NCI-H82 treated with DMSO at 0.1 percent for 48 hours (cell line): ENCODE results near the gene ST3GAL3.
"Not testable (repeated sequence)": the region's sequence is repeated elsewhere in the genome, so short reads cannot be mapped to it uniquely, and the experiment has no call there.

Experiments used
- DNase-seq: peaks from one replicate; lab custom pipeline; 2025; ENCODE audit not compliant: unreplicated experiment; lab: John Stamatoyannopoulos, UW

Gene ST3GAL3

DNA sequence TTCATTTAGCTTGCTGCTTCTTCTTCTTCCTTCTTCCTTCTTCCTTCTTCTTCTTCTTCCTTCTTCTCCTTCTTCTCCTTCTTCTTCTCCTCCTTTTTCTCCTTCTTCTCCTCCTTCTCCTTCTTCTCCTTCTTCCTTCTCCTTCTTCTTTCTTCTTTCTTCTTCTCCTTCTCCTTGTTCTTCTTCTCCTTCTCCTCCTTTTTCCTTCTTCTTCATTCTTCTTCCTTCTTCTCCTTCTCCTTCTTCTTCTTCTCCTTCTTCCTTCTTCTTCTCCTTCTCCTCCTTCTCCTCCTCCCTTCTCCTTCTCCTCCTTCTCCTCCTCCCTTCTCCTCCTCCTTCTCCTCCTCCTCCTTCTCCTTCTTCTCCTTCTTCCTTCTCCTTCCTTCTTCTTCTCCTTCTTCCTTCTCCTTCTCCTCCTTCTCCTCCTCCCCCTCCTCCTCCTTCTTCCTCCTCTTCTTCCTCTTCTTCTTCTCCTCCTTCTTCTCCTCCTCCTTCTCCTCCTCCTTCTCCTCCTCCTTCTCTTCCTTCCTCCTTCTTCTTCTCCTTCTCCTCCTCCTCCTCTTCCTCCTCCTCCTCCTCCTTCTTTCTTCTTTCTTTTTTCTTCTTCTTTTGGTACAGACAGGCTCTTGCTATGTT, 110.1 kb downstream of the ST3GAL3 start:
- DNase-seq: no peak

- DNase-seq: no peak
Observed at GRCh38 chr1:43818691-43819090, 111.4 kb downstream of the ST3GAL3 start.

GRCh38 chr1:43819357-43819756, 112.0 kb downstream of the ST3GAL3 start:
- no peak for DNase-seq

GRCh38 chr1:43821471-43821870, 114.1 kb downstream of the ST3GAL3 start:
- no peak for DNase-seq

DNA sequence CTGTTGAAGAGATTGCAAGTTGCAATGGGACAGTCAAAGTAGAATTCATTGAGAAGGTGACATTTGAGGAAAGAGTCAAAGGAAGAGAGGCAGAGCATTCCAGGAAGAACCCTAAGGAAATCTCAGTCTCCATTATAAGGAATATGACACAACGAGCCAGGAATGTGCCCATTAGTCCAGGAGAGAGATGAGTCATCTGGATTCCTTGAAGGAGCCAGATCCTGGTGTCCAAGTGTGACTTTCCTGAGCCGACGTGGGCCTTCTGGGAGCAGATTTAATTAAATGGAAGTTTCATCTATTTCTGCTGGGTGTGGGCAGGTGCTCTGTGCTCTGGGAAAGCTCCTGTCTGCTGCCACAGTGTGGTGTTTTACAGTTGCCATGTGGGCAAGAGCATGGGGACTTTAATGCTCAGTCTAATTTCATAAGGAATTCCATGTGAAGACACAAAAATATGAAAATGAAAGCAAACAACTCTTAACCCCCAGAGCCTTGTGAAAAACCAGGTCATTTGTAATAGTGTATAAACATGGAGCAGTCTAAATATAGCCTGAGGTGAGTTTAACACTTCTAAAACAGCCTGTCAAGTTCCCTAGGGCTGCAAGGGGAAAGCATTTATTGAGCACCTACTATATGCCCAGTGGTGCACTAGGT, 114.8 kb downstream of the ST3GAL3 start:
- DNase-seq: no peak

DNA sequence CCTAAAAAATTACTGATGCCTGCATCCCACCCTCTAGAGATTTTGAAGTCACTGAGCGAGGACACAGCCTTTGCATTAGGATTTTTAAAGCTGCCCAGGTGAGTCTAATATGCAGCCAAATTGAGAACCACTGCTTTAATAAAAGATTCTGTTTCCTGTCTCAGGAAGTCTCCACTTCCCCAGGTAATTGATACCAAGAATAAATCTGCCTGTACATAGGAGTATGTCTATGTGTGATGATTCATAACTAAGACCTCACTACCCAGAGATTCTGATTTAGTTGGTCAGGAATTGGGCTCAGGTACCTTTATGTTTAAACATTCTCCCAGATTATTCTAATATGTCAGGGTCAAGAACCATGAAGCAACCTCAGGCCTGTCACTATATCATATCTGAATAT, 117.5 kb downstream of the ST3GAL3 start:
- DNase-seq: no peak

GRCh38 chr1:43828574-43828973, 121.2 kb downstream of the ST3GAL3 start:
- DNase-seq: no peak

GRCh38 chr1:43830802-43831201, 123.5 kb downstream of the ST3GAL3 start:
- no peak for DNase-seq

GRCh38 chr1:43831851-43832250, 124.5 kb downstream of the ST3GAL3 start:
- DNase-seq: no peak

DNA sequence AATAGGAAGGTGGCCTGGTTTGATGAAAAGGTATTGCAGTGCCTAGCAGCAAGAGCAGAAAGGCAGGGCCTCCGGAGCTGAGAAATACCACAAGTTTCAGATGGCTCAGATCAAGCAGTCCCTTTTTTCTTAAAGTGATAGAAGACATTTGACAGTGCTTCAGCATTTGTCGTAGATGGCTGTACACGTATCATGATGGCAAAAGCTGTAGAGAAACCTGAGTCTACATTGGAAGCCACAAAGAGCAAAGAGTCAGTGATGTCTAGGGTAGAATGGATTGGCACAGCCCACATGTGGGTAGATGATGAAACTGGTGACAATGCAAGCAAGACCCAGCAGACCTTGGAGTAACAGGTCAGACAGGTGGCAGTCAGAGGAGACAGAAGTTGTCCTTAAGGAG, 124.9 kb downstream of the ST3GAL3 start:
- no peak for DNase-seq

- no peak for DNase-seq
Observed at GRCh38 chr1:43832998-43833397, 125.7 kb downstream of the ST3GAL3 start.

- not testable (repeated sequence) for DNase-seq
Observed at GRCh38 chr1:43833902-43834279, 126.6 kb downstream of the ST3GAL3 start.

DNA sequence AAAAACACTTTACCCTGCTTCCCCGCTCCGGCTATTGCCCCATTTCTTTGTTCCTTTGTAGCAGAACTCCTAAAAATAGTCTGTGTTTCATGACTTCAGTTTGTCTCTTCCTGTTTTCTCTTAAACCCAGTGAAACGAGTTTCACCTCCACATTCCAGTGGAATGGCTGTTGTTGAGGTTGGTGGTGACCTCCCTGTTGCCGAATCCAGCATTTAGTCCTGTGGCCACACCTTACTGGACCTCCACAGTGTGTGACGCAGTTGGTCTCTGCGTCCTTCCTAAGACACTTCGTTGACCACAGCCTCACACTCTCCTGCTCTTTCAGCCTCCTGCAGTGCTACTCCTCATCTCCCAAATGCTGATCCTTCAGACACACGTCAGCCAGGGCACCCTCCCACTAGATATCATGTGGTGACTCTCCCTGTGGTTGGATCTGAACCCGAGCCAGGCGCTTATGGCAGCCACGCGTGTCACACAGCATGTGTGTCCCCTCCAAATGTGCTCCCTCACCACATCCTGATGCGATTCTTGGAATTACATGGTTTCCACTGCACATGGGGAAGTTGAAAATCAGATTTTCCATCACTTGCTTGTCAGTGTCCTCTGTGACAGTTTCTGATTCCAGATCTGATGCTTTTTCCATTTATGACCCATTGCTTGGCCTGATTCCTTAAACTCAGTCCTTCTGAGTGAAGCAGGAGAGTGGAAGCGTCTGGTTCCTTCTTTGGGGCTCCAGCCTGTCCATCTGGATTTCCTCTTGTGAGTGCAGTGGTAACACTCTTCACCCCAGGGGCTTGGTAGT, 127.1 kb downstream of the ST3GAL3 start:
- DNase-seq: no peak

DNA sequence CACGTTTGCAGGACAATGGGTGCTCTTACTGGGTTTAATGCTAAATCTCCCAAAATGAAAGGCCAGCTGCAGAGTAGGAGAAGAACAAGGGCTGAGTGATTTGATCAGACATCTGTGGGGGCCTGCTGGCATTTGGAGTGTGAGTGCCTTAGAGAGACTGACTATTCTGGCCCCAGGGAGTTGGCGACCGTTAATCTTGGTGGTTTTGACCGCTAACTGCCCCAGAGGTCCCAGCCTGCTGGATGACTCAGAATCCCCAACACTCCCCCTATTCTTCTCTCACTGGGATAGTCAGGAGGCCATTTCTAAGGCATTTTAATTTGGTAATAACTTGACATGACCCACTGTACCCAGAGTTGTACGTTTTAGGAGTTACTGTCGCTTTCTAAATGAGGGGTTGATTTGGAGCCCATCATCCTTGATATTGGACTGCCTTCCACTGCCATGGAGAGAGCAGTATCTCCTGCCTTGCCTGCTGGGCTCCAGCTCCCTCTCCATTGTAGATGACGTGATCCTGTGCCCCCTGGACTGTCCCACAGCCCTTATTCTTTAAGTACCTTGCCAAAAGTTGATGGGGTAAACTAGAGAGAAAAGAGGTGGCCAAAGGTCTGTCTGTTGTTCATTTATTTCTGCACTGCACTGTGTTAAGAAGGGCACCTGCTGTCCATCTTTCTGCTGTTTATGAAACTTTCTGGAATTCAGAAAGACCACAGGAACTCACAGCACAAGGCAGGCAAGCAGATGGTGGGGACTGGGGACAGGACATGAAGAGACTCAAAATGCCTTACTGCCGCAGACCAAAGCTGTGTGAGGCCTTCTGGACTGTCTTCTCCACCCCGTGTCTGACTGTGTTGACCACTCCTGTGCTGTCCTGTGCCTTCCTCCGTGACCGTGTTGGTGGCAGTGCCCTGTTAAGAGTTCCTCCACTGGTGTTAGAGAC, 128.0 kb downstream of the ST3GAL3 start:
- no peak for DNase-seq

GRCh38 chr1:43836267-43836951, 129.1 kb downstream of the ST3GAL3 start:
- peak; percentile 77 for DNase-seq

- no peak for DNase-seq
Observed at GRCh38 chr1:43839056-43839455, 131.7 kb downstream of the ST3GAL3 start.

GRCh38 chr1:43841321-43842174, 134.2 kb downstream of the ST3GAL3 start:
- no peak for DNase-seq

GRCh38 chr1:43842175-43842498, 134.8 kb downstream of the ST3GAL3 start:
- DNase-seq: no peak

GRCh38 chr1:43843684-43844083, 136.3 kb downstream of the ST3GAL3 start:
- no peak for DNase-seq

- DNase-seq: no peak
Observed at GRCh38 chr1:43844114-43844513, 136.8 kb downstream of the ST3GAL3 start.
